T-helper 1 cell (primary cell): Measurements from ENCODE around the gene KHDC1L.
"Not testable (repeated sequence)": the region's sequence is repeated elsewhere in the genome, so short reads cannot be mapped to it uniquely, and the experiment has no call there.

ENCODE experiments used
- DNase-seq, 5 donors: peaks; one replicate each; pipeline ENCODE4 v3.0.0-alpha.2; 2012 to 2020

Gene KHDC1L

GRCh38 chr6:73204252-73204651, 21.0 kb downstream of the KHDC1L start:
- no peak for DNase-seq

- DNase-seq: no peak
Observed at GRCh38 chr6:73203098-73203497, 22.2 kb downstream of the KHDC1L start.

GRCh38 chr6:73200735-73201134, 24.6 kb downstream of the KHDC1L start:
- no peak for DNase-seq

- no peak for DNase-seq
Observed at GRCh38 chr6:73200247-73200646, 25.0 kb downstream of the KHDC1L start.

- DNase-seq: no peak
Observed at GRCh38 chr6:73194744-73195143, 30.6 kb downstream of the KHDC1L start.

GRCh38 chr6:73193302-73193701, 32.0 kb downstream of the KHDC1L start:
- DNase-seq: not testable (repeated sequence)

- no peak for DNase-seq
Observed at GRCh38 chr6:73182021-73182607, 43.2 kb downstream of the KHDC1L start.

- DNase-seq: peak in 1 of 5 donors; percentile 34
Observed at GRCh38 chr6:73180763-73181619, 44.3 kb downstream of the KHDC1L start.

GRCh38 chr6:73180076-73180738, 45.1 kb downstream of the KHDC1L start:
- DNase-seq: no peak

GRCh38 chr6:73177221-73177944, 47.9 kb downstream of the KHDC1L start:
- no peak for DNase-seq

- DNase-seq: no peak
Observed at GRCh38 chr6:73176057-73176456, 49.2 kb downstream of the KHDC1L start.

GRCh38 chr6:73174646-73175045, 50.6 kb downstream of the KHDC1L start:
- DNase-seq: no peak
